ENCODE measurements around the gene PLAC8L1. TPM values are rescaled to one million over a fixed set of nuclear protein-coding genes. Genes with fewer than 3 reads are reported as not detected.

PLAC8L1 gene
- total RNA-seq, 1 donor from 2014 or later, result not detected

- DNase-seq, result no peak
These were observed 25.5 kb downstream of the PLAC8L1 start for GRCh38 chr5:146079695-146080373.

- DNase-seq, result no peak
These were observed 26.8 kb downstream of the PLAC8L1 start for GRCh38 chr5:146078566-146078965.

GRCh38 chr5:146076455-146076854 lies 28.9 kb downstream of the PLAC8L1 start:
- DNase-seq, result no peak

GRCh38 chr5:146076028-146076427 lies 29.3 kb downstream of the PLAC8L1 start:
- no peak for DNase-seq

GRCh38 chr5:146073239-146073900 lies 32.0 kb downstream of the PLAC8L1 start:
- no peak for DNase-seq

- DNase-seq, result no peak
These were observed 32.8 kb downstream of the PLAC8L1 start for GRCh38 chr5:146072595-146072994.

GRCh38 chr5:146071171-146071570 lies 34.2 kb downstream of the PLAC8L1 start:
- DNase-seq, result no peak

GRCh38 chr5:146070746-146071145 lies 34.6 kb downstream of the PLAC8L1 start:
- DNase-seq, result no peak

- no peak for DNase-seq
These were observed 35.6 kb downstream of the PLAC8L1 start for GRCh38 chr5:146069780-146070099.

- no peak for DNase-seq
These were observed 36.2 kb downstream of the PLAC8L1 start for GRCh38 chr5:146068977-146069779.

- no peak for DNase-seq
These were observed 37.2 kb downstream of the PLAC8L1 start for GRCh38 chr5:146068206-146068605.

- no peak for DNase-seq
These were observed 38.4 kb downstream of the PLAC8L1 start for GRCh38 chr5:146066968-146067367.

- no peak for DNase-seq
These were observed 45.2 kb downstream of the PLAC8L1 start for GRCh38 chr5:146060221-146060585.

GRCh38 chr5:146059460-146060220 lies 45.7 kb downstream of the PLAC8L1 start:
- no peak for DNase-seq

GRCh38 chr5:146055432-146055831 lies 49.9 kb downstream of the PLAC8L1 start:
- DNase-seq, result no peak

GRCh38 chr5:146052780-146053179 lies 52.6 kb downstream of the PLAC8L1 start:
- no peak for DNase-seq

GRCh38 chr5:146051678-146052077 lies 53.7 kb downstream of the PLAC8L1 start:
- DNase-seq, result no peak

GRCh38 chr5:146050086-146050485 lies 55.3 kb downstream of the PLAC8L1 start:
- DNase-seq, result no peak

- no peak for DNase-seq
These were observed 55.7 kb downstream of the PLAC8L1 start for GRCh38 chr5:146049704-146050026.

- DNase-seq, result peak; percentile 82
These were observed 56.2 kb downstream of the PLAC8L1 start for GRCh38 chr5:146048994-146049703.

- DNase-seq, result no peak
These were observed 58.0 kb downstream of the PLAC8L1 start for GRCh38 chr5:146047396-146047795.

GRCh38 chr5:146043722-146044121 lies 61.7 kb downstream of the PLAC8L1 start:
- DNase-seq, result no peak
